HepG2 (cell line): ENCODE data around the gene RAET1E. TPM values are rescaled to one million over a fixed set of nuclear protein-coding genes. Genes with fewer than 3 reads are reported as not detected.
A peak's percentile ranks its signal among the peaks of the same experiment; 100 is the strongest.

ENCODE experiments used
- BCLAF1 ChIP-seq: fragments of 450-650 bp; IDR thresholded peaks from 2 replicates; pipeline ENCODE4 v1.6.1; 2017; ENCODE audit warnings: mild to moderate bottlenecking
- CC2D1A ChIP-seq: sonication (generic); formaldehyde crosslinking; IDR thresholded peaks from 2 replicates; pipeline ENCODE4 v1.8.1; 2023; ENCODE audit warnings: mild to moderate bottlenecking, missing genetic modification reagents
- HDAC1 ChIP-seq: sonication (generic); formaldehyde crosslinking; IDR thresholded peaks from 2 replicates; pipeline ENCODE4 v1.5.1; 2020; ENCODE audit warnings: mild to moderate bottlenecking, missing genetic modification reagents
- PAXIP1 ChIP-seq: sonication (generic); formaldehyde crosslinking; conservative IDR thresholded peaks from 2 replicates; pipeline ENCODE4 v1.4.0; 2020; ENCODE audit warnings: mild to moderate bottlenecking, missing genetic modification reagents, moderate library complexity
- SMC3 ChIP-seq: IDR thresholded peaks from 2 replicates; pipeline ENCODE4 v1.6.1; 2011; ENCODE audit warnings: low read length, improper control_type of control experiment
- STAG1 ChIP-seq: sonication (generic); formaldehyde crosslinking; IDR thresholded peaks from 2 replicates; pipeline ENCODE4 v1.4.0; 2020; ENCODE audit warnings: missing genetic modification reagents
- ZBTB40 ChIP-seq, 2 experiments: fragments of 450-650 bp in 1 of 2; sonication (generic) in 1 of 2; formaldehyde crosslinking in 1 of 2; IDR thresholded peaks; 2 replicates each; pipeline versions ENCODE4 v1.6.1 to v1.8.0; 2016 to 2022; ENCODE audit warnings: antibody characterized with exemption in 1 of 2, mild to moderate bottlenecking in 1 of 2, missing genetic modification reagents in 1 of 2
- ZNF563 ChIP-seq: sonication (generic); formaldehyde crosslinking; IDR thresholded peaks from 2 replicates; pipeline ENCODE4 v1.8.0; 2022; ENCODE audit warnings: mild to moderate bottlenecking, moderate library complexity, missing genetic modification reagents
- ZNF777 ChIP-seq: sonication (generic); formaldehyde crosslinking; IDR thresholded peaks from 2 replicates; pipeline ENCODE4 v1.4.0; 2020; ENCODE audit warnings: missing genetic modification reagents
- polyA plus RNA-seq, 8 experiments: library from polyadenylated mRNA; depleted of rRNA in 3 of 8; stranded (reverse) in 7 of 8; unstranded in 1 of 8; fragments of >200 nt; fragmentation: Illumina TruSeq in 4 of 8; extraction: Trizol in 4 of 8; gene quantifications; 2 replicates each; pipeline versions ENCODE4 v1.2.1 to v1.2.3, GENCODE V29; 2011 to 2016; ENCODE audit warnings: low read depth in 4 of 8, missing spikeins in 1 of 8, mixed read lengths in 1 of 8; ENCODE audit not compliant: insufficient read depth in 1 of 8
- total RNA-seq, 5 experiments: library from RNA; depleted of rRNA; stranded (reverse); fragments of >200 nt; fragmentation: Illumina TruSeq; extraction: Trizol; gene quantifications; 2 replicates each; pipeline ENCODE4 v1.2.3, GENCODE V29; 2016; ENCODE audit warnings: low read depth in 1 of 5
- TF ChIP-seq, protein P1 (sequence below): sonication (generic); formaldehyde crosslinking; IDR thresholded peaks from 2 replicates; pipeline ENCODE4 v1.9.0; 2022; ENCODE audit warnings: low read depth, missing genetic modification reagents

The RAET1E gene
- total and polyA plus RNA-seq, 2 of the 13 experiments (the other 11 are each of a cell fraction or from before 2014, with no cell fraction given): not detected

GRCh38 chr6:149934249-149935156, 36.6 kb upstream of the RAET1E start (continued):
- TF ChIP-seq ZBTB40 (IDR thresholded peaks at IDR 0.05) (no peak), ZBTB40 (CRISPR knock-in tag; IDR thresholded peaks at IDR 0.05) (no peak), HDAC1 (CRISPR knock-in tag) (no peak), BCLAF1 (no peak), CC2D1A (no peak), ZNF777 (CRISPR knock-in tag) (no peak), STAG1 (CRISPR knock-in tag) (peak; percentile 75), SMC3 (peak; percentile 91; the same call in 1 of the 2 replicates), PAXIP1 (CRISPR knock-in tag) (no peak), ZNF563 (CRISPR knock-in tag) (no peak)
- TF ChIP-seq, protein P1, sequence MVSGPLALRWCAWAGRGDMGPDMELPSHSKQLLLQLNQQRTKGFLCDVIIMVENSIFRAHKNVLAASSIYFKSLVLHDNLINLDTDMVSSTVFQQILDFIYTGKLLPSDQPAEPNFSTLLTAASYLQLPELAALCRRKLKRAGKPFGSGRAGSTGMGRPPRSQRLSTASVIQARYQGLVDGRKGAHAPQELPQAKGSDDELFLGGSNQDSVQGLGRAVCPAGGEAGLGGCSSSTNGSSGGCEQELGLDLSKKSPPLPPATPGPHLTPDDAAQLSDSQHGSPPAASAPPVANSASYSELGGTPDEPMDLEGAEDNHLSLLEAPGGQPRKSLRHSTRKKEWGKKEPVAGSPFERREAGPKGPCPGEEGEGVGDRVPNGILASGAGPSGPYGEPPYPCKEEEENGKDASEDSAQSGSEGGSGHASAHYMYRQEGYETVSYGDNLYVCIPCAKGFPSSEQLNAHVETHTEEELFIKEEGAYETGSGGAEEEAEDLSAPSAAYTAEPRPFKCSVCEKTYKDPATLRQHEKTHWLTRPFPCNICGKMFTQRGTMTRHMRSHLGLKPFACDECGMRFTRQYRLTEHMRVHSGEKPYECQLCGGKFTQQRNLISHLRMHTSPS (CRISPR knock-in tag): no peak
